ENCODE results near the gene GPR37.

DNA sequence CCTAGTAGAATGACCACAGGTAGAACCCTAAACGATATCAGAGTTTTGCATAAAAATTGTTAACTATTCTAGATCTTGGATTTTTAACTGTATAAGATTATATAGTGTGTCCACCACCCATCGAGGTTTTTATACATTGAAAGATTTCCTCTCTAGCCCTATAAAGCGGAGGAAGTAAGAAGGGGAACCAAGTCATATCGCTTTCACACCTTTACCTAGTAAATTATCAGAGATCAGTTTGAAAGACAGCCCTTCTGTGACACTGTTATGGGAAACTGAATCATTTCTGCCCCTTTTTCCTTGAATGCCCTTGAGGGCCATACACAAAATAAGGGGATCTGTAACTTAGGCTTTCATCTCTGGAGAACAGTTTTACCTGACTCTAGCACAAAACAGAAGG is 8.3 kb upstream of the GPR37 start:
- TF ChIP-seq, protein P1, sequence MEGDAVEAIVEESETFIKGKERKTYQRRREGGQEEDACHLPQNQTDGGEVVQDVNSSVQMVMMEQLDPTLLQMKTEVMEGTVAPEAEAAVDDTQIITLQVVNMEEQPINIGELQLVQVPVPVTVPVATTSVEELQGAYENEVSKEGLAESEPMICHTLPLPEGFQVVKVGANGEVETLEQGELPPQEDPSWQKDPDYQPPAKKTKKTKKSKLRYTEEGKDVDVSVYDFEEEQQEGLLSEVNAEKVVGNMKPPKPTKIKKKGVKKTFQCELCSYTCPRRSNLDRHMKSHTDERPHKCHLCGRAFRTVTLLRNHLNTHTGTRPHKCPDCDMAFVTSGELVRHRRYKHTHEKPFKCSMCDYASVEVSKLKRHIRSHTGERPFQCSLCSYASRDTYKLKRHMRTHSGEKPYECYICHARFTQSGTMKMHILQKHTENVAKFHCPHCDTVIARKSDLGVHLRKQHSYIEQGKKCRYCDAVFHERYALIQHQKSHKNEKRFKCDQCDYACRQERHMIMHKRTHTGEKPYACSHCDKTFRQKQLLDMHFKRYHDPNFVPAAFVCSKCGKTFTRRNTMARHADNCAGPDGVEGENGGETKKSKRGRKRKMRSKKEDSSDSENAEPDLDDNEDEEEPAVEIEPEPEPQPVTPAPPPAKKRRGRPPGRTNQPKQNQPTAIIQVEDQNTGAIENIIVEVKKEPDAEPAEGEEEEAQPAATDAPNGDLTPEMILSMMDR (IDR thresholded peaks at IDR 0.05; ENCODE audit: low read length): no peak
- TF ChIP-seq EZH2 (optimal IDR thresholded peaks at IDR 0.05; ENCODE audit: low read depth, low read length): no peak
